Activated CD4-positive, alpha-beta T cell treated with anti-CD3 and anti-CD28 coated beads, Interleukin-10, Interleukin-2, amounts not matched to agents 100 ng/mL and 50 ng/mL, durations not matched to agents 16 hours and 8 hours (primary cell): ENCODE data around the gene AEBP2.
"Not testable (repeated sequence)": the region's sequence is repeated elsewhere in the genome, so short reads cannot be mapped to it uniquely, and the experiment has no call there.

Experiments used
- DNase-seq: peaks from one replicate; pipeline ENCODE4 v3.0.0-alpha.2; 2020

Gene AEBP2

GRCh38 chr12:19421503-19422282 is 17.6 kb upstream of the AEBP2 start:
- no peak for DNase-seq

- DNase-seq, result no peak
Measured at GRCh38 chr12:19423166-19423930, 15.9 kb upstream of the AEBP2 start.

DNA sequence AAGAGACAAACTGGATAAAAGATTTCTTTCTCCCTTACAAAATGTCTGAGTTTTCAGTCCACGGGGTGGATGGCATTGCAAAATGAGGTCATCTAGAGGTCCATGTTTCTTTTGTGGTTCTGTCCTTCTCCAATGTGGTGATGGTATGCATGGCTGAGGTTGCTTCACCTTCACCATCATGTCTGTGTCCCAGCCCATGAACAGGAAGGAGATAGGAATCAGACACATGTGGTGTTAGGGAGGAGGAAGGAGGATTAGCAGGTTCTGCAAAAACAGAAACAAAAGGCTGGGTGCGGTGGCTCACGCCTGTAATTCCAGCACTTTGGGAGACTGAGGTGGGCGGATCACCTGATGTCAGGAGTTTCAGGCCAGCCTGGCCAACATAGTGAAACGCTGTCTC is 11.0 kb upstream of the AEBP2 start:
- no peak for DNase-seq

DNA sequence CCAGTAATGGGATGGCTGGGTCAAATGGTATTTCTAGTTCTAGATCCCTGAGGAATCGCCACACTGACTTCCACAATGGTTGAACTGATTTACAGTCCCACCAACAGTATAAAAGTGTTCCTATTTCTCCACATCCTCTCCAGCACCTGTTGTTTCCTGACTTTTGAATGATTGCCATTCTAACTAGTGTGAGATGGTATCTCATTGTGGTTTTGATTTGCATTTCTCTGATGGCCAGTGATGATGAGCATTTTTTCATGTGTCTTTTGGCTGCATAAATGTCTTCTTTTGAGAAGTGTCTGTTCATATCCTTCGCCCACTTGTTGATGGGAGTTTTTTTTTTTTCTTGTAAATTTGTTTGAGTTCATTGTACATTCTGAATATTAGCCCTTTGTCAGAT is 9.8 kb upstream of the AEBP2 start:
- not testable (repeated sequence) for DNase-seq

DNA sequence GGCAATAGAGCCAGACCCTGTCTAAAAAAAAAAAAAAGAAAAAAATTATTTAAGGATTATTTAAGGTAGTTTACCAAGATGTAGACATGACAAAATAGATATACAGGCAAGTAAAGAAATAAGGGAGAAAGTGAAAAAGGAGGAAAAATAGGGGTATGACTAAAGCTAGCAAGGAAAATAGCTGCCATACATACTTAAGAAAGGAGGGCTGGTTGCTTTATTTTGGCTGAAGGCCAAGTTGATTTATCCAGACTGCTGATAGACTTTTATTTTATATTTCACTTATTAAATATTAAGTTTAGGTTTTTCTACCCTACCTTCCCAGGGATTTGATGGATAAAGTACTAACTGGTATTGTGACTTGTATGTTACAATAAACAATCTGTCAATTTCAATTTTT is 8.3 kb upstream of the AEBP2 start:
- no peak for DNase-seq

DNA sequence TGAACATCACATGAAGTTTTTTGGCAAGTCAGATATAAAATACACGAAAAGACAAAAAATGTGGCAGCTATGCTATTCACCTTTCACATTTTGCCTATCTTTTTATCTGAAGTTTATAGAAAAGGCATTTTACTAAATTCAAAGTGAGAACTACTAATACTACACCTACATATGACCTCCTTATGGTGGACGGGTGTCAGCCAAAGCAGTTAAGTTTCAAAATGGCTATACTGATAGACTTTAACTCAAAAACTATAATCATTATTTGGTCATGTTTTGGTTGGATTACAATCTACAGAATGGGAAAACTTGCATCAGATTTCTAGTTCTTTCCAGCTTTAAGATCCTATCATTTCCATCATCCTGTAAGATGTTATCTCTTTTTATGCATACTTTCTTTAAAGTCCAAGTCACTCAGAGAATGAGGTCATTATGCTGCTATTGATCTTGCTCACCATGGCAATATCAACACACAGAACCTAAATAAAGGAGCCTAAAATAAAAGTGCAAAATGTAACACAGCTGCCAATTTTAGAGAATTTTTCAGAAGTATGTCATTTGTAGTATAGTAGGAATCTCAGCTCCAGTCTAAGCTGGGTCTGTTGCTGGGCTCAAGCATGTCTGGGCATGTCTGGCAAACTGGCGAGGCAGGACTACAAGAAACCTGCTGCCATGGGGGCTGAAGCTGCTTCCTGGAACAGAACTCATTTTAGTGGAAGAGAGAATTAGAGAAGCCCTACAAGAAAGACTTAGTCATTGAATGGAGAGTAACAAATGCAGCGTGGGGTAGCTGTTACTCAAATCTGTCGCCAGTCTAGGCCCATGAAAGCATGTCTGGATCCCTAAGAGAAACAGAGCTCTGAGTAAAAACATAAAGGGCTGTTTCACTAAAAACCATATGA is 7.6 kb upstream of the AEBP2 start:
- peak; percentile 89 for DNase-seq

DNA sequence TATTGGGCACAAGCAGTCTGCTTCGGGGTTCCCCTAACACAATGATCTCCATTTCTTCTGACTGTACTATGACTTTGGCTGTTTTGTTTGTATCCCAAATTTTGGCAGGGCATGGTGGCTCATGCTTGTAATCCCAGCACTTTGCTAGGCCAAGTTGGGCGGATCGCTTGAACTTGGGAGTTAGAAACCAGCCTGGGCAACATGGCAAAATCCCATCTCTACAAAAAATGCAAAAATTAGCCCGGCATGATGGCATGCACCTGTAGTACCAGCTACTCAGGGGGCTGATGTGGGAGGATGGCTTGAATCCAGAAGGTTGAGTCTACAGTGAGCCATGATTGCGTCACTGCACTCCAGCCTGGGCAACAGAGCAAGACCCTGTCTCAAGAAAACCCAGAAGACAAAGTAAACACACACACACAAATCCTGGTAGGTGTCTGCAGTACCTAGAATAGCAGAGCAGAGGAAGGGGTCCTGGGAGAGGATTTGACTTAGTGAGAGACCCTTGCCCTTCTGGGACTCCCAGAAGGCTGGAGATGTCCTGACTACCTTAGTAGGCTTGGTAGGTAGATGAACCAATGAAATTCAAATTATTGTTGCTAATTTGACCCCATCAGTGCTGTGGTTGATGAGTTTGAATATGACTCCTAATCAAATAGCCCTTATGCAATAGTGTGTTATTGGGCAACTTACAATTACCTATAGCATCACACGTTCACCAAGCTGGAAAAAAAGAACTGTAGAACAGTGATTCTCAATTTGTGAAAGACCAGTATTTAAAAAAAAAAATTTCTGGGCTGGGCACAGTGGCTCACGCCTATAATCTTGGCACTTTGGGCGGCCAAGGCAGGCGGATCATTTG is 6.8 kb upstream of the AEBP2 start:
- DNase-seq, result no peak

- DNase-seq, result peak; percentile 62
Measured at GRCh38 chr12:19434538-19434937, 4.8 kb upstream of the AEBP2 start.

DNA sequence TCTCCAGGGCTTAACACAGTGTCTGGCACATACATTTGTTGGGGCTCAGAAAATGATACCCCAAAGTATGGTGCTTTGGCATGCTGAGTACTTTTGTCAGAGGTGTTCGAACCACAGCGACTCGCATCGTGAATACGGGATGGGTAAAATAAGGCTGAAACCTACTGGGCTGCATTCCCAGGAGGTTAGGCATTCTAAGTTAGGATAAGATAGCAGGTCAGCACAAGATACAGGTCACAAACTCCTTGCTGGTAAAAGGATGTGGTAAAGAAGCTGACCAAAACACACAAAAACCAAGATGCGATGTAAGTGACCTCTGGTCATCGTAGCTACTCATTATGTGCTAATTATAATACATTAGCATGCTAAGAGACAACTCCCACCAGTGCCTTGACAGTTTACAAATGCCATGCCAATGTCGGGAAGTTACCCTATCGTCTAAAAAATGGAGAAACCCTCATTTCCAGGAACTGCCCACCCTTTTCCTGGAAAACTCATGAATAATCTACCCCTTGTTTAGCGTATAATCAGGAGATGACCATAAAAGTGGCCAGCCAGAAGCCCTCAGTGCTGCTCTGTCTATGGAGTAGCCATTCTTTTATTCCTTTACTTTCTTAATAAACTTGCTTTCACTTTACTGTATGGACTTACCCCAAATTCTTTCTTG is 3.3 kb upstream of the AEBP2 start:
- no peak for DNase-seq

DNA sequence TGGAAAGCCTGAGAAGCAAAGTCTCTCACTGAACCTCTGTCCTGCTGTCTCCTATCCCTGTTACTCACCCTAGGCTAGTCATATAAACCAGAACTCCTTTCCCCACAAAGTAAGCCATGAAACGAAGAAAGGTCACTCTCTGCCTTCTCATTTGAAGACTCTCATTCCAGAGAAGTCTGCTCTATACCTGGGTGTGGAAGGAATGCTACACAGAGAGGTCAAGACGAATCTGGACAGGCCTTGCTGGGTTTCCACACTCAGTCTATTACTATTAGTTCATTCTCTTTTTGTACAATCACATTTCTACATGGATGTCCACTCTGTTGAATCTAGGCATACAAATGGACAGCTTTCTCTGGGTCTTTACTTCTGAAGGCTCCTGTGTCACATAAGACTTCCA is 2.4 kb upstream of the AEBP2 start:
- no peak for DNase-seq

DNA sequence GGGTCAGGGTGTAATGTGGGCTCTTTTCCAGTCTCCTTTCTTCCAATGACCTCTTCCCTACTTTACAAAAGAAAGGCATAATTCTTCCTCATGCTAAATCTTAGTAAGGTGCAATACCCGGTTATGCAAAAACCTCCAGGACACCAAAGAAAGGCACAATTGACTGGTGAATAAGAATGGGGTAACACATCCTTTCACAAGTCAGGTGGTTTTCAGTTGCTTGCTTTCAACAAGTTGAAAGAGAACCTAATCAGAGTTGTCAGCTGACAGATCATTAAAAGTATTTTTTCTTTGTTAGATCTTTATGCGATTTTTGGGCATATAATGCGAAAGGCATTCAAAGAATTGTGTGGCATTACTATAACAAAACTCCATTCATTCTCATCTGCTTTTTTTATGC is 1.3 kb upstream of the AEBP2 start:
- no peak for DNase-seq

DNA sequence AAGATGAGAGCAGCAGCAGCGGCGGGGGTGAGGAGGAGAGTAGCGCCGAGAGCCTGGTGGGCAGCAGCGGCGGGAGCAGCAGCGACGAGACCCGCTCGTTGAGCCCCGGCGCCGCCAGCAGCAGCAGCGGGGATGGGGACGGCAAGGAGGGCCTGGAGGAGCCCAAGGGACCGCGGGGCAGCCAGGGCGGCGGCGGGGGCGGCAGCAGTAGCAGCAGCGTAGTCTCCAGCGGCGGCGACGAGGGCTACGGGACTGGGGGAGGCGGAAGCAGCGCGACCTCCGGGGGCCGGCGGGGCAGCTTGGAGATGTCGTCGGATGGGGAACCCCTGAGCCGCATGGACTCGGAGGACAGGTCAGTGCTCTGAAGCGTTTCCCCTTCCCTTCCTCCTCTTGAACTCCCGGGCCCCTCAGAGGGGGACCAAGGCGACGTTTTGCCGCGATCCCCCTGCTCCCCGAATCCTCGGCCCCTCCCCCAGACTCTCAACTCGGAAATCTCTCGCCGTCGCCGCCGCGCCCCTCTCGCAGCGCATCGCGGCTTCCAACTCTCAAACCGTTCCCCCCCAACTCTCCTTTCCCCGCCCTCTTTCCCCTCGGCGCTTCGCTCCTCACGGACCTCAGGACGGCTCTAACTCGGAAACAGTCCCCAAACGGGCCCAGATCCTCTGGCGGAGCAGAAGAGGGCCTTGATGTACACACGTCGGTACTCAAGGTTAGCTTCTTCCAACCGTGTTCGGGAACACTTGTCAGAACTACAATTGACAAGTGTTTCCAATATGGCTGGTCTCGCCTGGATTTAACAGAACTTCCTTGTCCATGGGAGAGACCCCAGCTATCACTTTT is 947 bp downstream of the AEBP2 start:
- DNase-seq, result peak; percentile 68

DNA sequence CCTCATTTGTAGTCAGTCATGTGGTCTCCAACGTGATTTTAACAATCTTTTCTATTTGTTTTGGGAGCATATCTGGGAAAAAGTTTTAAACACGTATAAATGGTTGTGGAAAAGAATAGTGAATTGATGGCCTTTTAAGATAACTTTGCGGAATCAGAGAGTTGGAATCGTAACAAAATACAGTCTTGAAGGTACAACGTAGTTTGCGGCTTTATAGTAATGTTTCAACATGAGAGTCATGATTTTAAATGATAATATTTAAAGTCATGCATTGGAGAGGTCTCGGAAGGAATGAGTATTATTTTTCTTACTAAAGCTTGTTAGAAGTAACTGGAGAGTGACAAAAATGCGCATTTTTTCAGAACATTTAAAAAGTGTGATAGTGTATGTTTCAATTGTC is 1.6 kb downstream of the AEBP2 start:
- no peak for DNase-seq

GRCh38 chr12:19443585-19443984 is 4.3 kb downstream of the AEBP2 start:
- no peak for DNase-seq

DNA sequence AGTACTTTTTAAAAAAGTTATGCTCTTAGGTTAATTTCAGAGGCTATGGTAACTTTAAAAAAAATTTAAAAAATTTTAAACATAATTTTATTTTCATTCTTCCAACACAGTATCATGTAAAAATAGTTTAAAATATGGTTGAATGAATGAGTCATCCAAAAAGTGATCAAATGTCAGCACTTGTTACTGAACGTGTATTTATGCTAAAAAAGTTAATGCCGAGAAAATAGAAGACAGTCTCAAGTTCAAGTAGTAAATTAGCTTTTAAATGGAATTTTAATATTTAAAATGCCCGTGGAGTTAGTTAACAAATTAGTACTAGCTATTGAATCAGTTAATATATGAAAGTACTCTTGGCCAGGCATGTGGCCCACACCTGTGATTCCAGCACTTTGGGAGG is 4.8 kb downstream of the AEBP2 start:
- DNase-seq, result no peak

DNA sequence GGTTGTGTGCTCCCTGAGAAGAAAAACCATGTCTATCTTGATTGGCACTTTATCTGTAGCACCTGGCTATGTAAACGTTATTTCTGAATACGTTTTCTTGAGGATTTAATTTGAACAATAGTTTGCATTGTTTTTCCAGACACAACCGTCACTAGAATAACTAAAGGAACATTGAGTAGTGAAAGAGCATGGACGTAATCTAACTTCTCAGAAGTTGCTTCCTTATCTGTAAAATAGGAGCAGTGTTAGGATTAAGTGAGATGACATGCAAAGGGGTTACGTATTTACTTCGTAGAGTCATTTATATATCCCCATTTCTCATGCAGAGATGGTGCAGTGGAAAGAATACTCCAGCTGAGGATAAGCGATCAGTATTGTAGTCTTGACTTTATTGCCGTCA is 8.1 kb downstream of the AEBP2 start:
- DNase-seq, result no peak

- no peak for DNase-seq
Measured at GRCh38 chr12:19449814-19450213, 10.5 kb downstream of the AEBP2 start.

- DNase-seq, result peak; percentile 15
Measured at GRCh38 chr12:19450362-19450761, 11.1 kb downstream of the AEBP2 start.

DNA sequence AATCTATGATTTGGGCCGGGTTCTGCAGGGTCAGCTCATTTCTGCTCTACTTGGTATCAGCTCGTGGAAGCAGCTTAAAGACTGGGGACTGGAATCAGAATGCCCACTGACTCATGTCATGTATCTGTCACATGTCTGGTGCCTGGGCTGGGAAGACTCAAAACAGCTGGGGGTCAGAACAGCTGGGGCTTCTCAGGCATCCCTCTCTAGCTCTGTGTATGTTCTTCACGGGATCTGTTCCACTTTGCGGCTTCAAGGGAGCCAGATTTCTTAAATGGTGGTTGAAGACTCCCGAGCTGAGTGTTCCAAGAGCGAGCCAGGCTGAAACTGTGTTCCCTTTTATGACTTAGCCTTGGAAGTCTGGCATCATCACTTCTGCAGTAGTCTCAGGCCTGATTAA is 11.9 kb downstream of the AEBP2 start:
- no peak for DNase-seq

- DNase-seq, result no peak
Measured at GRCh38 chr12:19453961-19454360, 14.7 kb downstream of the AEBP2 start.

DNA sequence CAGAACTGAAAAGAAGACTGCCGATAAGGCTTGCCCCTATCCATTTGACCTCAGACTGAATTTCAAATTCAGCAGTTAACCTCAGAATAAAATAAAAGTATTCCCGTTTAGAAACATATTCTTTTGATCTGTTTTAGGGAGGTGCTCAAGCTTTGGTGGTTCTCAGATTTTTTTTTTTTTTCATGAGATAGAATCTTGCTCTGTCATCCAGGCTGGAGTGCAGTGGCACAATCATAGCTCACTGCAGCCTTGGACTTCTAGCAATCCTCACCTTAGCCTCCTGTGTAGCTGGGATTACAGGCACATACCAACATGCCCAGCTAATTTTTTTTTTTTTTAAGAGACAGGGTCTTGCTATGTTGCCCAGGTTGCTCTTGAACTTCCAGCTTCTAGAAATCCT is 15.5 kb downstream of the AEBP2 start:
- no peak for DNase-seq
